Duodenal mucosa (tissue), 2 donors: ENCODE results near the gene ARIH2.

ENCODE experiments used
- H3K27ac ChIP-seq: one replicate; pipeline ENCODE4 v1.7.0; 2013; ENCODE audit warnings: low read depth, low read length
- H3K27me3 ChIP-seq, 2 donors: one replicate each; pipeline ENCODE4 v1.7.0; 2013; ENCODE audit warnings: low read length in 2 of 2, control low read depth in 1 of 2; ENCODE audit not compliant: insufficient read depth in 2 of 2, control insufficient read depth in 1 of 2
- H3K36me3 ChIP-seq, 2 donors: one replicate each; pipeline ENCODE4 v1.7.0; 2013; ENCODE audit warnings: low read length in 2 of 2, control low read depth in 1 of 2; ENCODE audit not compliant: insufficient read depth in 2 of 2, control insufficient read depth in 1 of 2
- H3K4me1 ChIP-seq, 2 donors: one replicate each; pipeline ENCODE4 v1.7.0; 2013; ENCODE audit warnings: low read length in 2 of 2, control low read depth in 1 of 2; ENCODE audit not compliant: insufficient read depth in 2 of 2, control insufficient read depth in 1 of 2
- H3K4me3 ChIP-seq, 2 donors: one replicate each; pipeline ENCODE4 v1.7.0; 2013; ENCODE audit warnings: low read length in 2 of 2, low read depth in 1 of 2
- H3K9ac ChIP-seq, 2 donors: one replicate each; pipeline ENCODE4 v1.7.0; 2013; ENCODE audit warnings: low read length in 2 of 2, low read depth in 1 of 2
- H3K9me3 ChIP-seq, 2 donors: one replicate each; pipeline ENCODE4 v1.7.0; 2013; ENCODE audit warnings: low read length in 2 of 2, control low read depth in 1 of 2; ENCODE audit not compliant: control insufficient read depth in 1 of 2

The ARIH2 gene

DNA sequence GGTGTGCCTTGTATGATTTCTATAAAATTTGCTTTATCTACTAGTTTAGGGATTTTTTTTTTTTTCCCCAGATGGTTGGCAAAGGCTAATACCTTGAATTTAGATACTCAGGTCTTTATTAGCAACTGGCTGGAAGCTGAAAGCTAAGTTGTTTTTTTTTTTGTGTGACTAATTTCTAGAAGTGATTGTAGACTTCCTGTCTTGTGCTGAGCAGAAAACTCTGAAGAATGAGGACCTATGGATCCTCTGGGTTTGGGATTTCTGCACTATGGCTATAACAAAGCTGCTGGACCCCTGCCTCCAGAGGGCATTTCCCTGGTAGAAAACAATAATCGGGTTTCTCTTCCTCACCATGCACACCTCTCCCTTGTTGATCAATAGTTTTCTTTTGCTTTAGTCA is 10.0 kb downstream of the ARIH2 start:
- Histone ChIP-seq H3K9me3 (no peaks in the 10 kb centered on the region), H3K4me3 (no peak overlapping the region), H3K27me3 (no peaks in the 10 kb centered on the region), H3K36me3 (peaks cover 8 to 58% of the 10 kb centered on the region in 2 donors), H3K9ac (no peak overlapping the region), H3K4me1 (peaks cover 7 to 22% of the 10 kb centered on the region in 2 donors), H3K27ac (no peak overlapping the region)

DNA sequence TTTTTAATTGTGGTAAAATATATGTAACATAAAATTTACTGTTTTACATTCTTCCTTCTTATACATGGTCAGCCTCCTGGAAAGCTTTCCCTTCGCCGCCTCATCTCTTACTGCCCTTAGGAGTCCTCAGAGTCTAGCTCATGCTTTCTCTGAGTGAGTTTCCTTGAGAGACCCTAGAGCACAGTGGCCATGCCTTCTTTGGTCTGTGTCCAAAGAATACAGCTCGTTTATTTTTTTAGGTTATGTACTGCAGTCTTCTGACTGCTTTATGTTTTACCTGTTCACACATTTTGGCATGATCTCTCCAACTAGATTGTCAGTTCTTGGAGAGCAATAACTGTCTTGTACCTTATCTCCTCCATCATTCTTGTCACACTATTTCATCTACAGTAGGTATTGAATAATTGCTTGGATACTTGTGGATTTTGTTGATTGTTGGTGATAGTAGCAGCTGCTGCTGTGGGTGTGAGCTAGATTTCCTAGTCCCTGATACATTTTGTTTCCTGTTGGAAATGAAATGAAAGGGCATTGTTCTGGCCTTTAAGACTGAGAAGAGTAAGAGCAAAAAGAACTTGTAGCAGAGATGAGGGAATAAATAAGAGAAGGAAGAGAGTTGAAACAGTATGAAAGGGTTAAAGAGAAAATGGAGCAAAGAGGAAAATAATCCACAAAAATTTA is 10.9 kb downstream of the ARIH2 start:
- Histone ChIP-seq H3K27ac (no peak overlapping the region), H3K4me1 (peaks cover 7 to 22% of the 10 kb centered on the region in 2 donors)

DNA sequence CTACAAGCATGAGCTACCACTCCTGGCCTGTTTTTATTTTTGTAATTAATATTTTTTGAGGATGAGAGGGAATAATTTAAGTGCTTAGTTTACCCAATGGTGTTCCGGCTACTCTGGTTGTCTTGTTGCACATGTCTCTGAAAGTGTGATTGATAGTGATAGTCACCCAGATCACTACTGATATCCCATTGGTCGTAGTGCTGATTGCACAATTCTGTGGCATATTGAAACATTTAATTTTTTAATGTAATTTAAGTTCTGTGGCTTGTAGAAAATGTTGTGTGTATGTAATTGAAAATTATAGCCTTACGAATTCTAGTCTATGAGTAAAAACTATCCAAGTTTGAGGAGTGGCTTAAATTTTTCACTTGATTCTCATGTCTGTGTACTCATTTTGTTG is 11.9 kb downstream of the ARIH2 start:
- Histone ChIP-seq H3K27ac (no peak overlapping the region), H3K4me1 (peaks cover 7 to 22% of the 10 kb centered on the region in 2 donors), H3K36me3 (peaks cover 12 to 68% of the 10 kb centered on the region in 2 donors), H3K4me3 (no peak overlapping the region), H3K9ac (no peak overlapping the region), H3K9me3 (no peaks in the 10 kb centered on the region), H3K27me3 (no peaks in the 10 kb centered on the region)

More for the DNA sequence above, 10.9 kb downstream of the ARIH2 start:
- H3K27me3 ChIP-seq = no peaks in the 10 kb centered on the region
- peaks cover 10 to 62% of the 10 kb centered on the region in 2 donors for H3K36me3 ChIP-seq
- no peak overlapping the region for H3K9ac ChIP-seq
- no peaks in the 10 kb centered on the region for H3K9me3 ChIP-seq
- no peak overlapping the region for H3K4me3 ChIP-seq

DNA sequence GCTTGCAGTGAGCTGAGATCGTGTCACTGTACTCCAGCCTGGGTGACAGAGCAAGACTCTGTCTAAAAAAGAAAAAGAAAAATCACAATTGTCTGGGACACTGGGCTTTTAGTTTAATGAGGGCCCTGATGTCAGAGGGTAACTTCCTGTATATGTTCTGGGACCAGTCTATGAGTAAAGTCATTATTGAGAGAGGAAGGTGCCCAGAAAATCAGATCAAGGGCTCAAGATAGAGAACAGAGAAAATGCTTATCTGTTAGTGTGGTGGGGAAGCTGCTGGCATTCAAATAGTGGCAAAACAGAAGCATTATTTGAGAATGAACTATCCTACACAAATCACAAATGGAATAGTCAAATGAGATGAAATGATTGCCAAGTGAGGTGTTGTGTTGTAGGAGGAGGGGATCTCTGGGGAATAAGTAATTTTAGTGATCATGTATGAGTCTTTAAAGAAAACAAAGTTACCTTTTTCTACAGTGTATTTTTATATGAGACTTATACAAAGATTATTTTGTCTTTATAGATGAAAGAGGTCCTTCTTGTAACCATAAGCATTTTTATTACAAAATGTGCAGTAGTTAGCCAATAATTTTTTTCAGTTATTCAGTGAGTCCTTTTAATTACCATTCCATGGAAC is 13.4 kb downstream of the ARIH2 start:
- no peak overlapping the region for H3K27ac ChIP-seq
- no peak overlapping the region for H3K9ac ChIP-seq
- no peaks in the 10 kb centered on the region for H3K27me3 ChIP-seq
- H3K4me1 ChIP-seq = peaks cover 7 to 17% of the 10 kb centered on the region in 2 donors
- no peak overlapping the region for H3K4me3 ChIP-seq
- H3K9me3 ChIP-seq = no peaks in the 10 kb centered on the region
- peaks cover 12 to 61% of the 10 kb centered on the region in 2 donors for H3K36me3 ChIP-seq

DNA sequence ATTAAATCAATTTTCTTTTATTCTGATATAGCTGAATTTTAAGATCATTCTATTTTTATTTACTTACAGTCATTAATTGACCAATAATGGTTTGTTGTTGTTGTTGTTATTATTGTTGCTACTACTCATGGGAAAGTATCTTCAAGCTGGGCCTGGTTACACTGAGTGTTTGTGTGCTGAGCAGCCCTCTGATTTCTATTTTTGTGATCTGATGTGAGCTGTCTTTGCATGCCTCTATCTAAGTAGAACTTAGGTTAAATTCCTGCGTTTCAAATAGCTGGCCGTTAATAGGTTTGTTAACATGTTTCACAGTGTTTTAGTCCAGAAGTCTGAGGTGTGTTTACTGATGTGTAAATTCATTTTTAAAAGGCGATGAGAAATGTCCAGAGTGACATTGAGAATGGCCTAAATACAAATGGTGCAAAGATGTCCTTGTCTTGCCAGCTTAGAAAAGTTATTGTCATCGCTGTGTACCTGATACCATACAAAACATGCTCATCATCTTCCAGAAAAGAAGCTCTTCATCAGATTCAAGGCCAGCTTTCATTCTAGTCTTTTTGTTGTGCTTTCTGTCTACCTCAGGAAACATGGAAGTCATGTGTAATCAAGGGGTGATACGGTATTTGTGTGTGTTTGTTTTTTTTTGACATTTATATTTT is 15.8 kb downstream of the ARIH2 start:
- peaks cover 4 to 44% of the 10 kb centered on the region in 2 donors for H3K36me3 ChIP-seq
- no peaks in the 10 kb centered on the region for H3K27me3 ChIP-seq
- peaks cover 0 to 11% of the 10 kb centered on the region in 2 donors for H3K4me1 ChIP-seq

DNA sequence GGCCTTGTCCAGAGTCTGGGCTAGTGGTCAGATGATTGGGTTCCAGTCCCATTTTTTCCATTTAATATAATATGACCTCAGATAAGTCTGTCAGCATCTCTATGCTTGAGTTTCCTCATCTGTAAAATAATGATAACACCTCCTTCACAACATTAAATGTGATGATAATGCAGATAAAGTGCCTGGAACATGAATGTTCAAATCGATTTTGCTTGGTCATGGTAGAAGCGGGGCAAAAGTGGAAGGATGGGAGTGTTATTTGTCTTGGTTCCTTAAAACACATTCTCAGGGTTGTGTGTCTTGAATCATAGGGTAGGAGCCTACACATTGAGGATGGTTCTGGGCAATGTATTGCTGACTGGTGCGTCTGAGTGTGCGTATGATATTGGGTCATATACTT is 16.9 kb downstream of the ARIH2 start:
- Histone ChIP-seq H3K9ac (no peak overlapping the region), H3K9me3 (no peaks in the 10 kb centered on the region), H3K4me1 (peaks cover 0 to 6% of the 10 kb centered on the region in 2 donors), H3K4me3 (no peak overlapping the region), H3K27ac (no peak overlapping the region), H3K36me3 (peaks cover 4 to 38% of the 10 kb centered on the region in 2 donors), H3K27me3 (no peaks in the 10 kb centered on the region)

More for the DNA sequence above, 15.8 kb downstream of the ARIH2 start:
- no peak overlapping the region for H3K4me3 ChIP-seq
- no peaks in the 10 kb centered on the region for H3K9me3 ChIP-seq
- no peak overlapping the region for H3K9ac ChIP-seq
- H3K27ac ChIP-seq = no peak overlapping the region

DNA sequence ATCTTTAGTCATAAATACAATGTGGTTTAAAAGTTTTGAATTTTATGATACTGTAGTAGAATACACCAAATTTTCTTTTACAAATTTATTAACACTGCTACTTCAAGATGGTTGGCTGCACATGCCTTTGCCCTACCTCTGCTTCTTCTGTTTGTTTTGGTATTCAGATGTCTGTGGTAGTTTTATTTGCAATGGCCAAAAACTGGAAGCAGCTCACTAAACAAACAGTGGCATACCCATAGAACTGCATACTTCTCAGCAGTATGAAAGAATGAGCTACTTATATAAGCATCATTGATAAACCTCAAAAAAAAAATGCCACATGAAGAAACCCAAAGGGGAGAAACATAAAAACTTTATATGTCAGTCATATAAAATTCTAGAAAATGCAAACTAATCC is 19.5 kb downstream of the ARIH2 start:
- Histone ChIP-seq H3K4me1 (peaks cover 0 to 6% of the 10 kb centered on the region in 2 donors), H3K27me3 (no peaks in the 10 kb centered on the region), H3K9me3 (no peaks in the 10 kb centered on the region), H3K4me3 (no peak overlapping the region), H3K27ac (no peak overlapping the region), H3K9ac (no peak overlapping the region), H3K36me3 (peaks cover 4 to 24% of the 10 kb centered on the region in 2 donors)

DNA sequence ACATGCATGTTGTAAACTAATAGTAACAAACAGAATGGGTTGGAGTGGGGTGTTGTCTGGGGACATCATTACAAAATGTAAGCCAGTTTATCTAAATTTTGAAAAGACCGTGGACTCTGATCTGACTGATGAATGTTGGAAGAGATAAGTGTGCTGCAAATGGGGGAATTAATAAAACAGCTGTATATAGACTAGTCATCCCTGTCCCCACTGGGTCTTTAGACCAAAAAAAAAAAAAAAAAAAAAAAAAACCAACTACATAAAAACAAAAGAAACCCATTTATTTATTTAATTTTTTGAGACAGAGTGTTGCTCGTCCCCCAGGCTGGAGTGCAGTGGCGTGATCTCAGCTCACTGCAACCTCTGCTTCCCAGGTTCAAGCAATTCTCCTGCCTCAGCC is 20.0 kb downstream of the ARIH2 start:
- Histone ChIP-seq H3K27ac (no peak overlapping the region), H3K36me3 (peaks cover 4 to 21% of the 10 kb centered on the region in 2 donors), H3K9me3 (no peaks in the 10 kb centered on the region), H3K27me3 (no peaks in the 10 kb centered on the region), H3K9ac (no peak overlapping the region), H3K4me3 (no peak overlapping the region), H3K4me1 (peaks cover 0 to 6% of the 10 kb centered on the region in 2 donors)

DNA sequence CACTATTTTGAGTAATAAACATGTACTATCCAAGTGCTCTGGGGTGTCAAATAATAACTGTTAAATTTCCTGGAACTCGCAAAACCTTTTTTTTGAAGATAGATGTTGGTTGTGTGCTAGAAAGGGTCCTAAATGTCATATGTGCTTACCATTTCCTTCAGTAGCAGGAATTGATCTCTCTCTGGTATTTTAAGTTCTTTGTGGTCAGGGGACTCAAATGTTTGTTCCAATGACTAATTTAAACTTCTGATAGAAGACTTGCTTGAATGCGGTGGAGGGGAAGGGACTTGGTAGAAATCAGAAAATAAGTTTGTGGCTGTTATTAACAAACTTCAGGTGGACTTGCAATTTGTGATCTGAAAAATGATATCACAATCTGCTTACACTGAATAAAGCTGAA is 26.8 kb downstream of the ARIH2 start:
- Histone ChIP-seq H3K27ac (no peak overlapping the region), H3K9ac (no peak overlapping the region), H3K4me3 (no peak overlapping the region), H3K9me3 (no peaks in the 10 kb centered on the region), H3K4me1 (no peaks in the 10 kb centered on the region), H3K27me3 (no peaks in the 10 kb centered on the region), H3K36me3 (peaks cover 0 to 13% of the 10 kb centered on the region in 2 donors)

DNA sequence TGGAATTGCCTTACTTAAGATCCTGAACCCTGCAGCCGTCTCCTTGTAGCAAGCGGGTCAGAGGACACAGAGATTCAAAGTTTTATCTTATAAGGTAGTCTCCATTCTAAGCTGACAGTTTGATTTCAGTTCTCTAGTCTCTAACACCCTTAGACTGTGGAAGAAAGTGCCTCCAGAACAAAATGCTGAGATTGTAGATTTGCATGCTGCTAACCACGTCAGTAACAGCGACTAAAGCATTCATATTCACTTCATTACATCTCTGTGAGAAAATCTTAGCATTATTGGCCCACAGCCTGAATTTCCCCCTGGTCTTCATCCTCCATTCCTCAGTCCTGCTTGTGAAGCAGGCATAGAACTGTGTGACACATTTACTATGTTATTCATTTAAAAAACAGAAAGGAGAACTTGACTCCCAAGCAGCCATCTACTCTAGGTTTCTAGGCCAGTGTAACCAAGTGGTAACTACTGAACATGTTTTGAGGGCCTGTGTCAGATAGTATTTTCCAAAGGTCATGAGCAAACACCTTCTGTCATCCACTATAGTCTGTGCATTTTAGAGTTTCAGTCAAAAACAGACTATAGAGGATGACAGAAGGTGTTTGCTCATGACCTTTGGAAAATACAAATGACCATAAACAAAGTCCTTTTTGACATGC is 27.4 kb downstream of the ARIH2 start:
- peaks cover 0 to 13% of the 10 kb centered on the region in 2 donors for H3K36me3 ChIP-seq
- H3K27ac ChIP-seq = no peak overlapping the region
- H3K9me3 ChIP-seq = no peaks in the 10 kb centered on the region
- H3K4me1 ChIP-seq = no peaks in the 10 kb centered on the region
- no peak overlapping the region for H3K4me3 ChIP-seq
- H3K27me3 ChIP-seq = no peaks in the 10 kb centered on the region
- H3K9ac ChIP-seq = no peak overlapping the region
